B cell (primary cell): ENCODE measurements around the gene CCNB1IP1. TPM values are rescaled to one million over a fixed set of nuclear protein-coding genes. Genes with fewer than 3 reads are reported as not detected.

Experiments
- ATAC-seq: fragments of 200-7000 bp; cut with Tn5 transposase; one replicate; pipeline ENCODE4 v1.10.0; 2021; ENCODE audit warnings: low read depth, mild to moderate bottlenecking, moderate number of reproducible peaks, moderate library complexity
- CTCF ChIA-PET: fragments of 350-600 bp; sonication (Branson Sonifier 250); formaldehyde crosslinking; loops from one replicate; lab custom pipeline; 2021; ENCODE audit warnings: antibody characterized with exemption, inconsistent platforms; lab: Charles Lee
- POLR2A ChIA-PET: fragments of 350-600 bp; sonication (Branson Sonifier 250); formaldehyde crosslinking; loops from one replicate; lab custom pipeline; 2021; ENCODE audit warnings: antibody characterized with exemption; lab: Charles Lee
- DNase-seq: peaks from one replicate; pipeline ENCODE4 v3.0.0; 2013
- H2AFZ ChIP-seq: 2 replicates; pipeline ENCODE4 v1.6.1; 2012; ENCODE audit warnings: mild to moderate bottlenecking, low read depth, low read length; ENCODE audit not compliant: insufficient read depth, poor library complexity, severe bottlenecking
- H3K27ac ChIP-seq, 2 donors: 1 replicate in 1 of 2; 2 replicates in 1 of 2; pipeline ENCODE4 v1.5.1; 2012 to 2013; ENCODE audit warnings: low read length in 2 of 2, mild to moderate bottlenecking in 2 of 2, moderate library complexity in 1 of 2
- H3K27me3 ChIP-seq, 4 experiments: fragments of 200-600 bp in 1 of 4; sonication (generic) in 1 of 4; replicated peaks in 1 of 4; 1 replicate in 2 of 4; 2 replicates in 2 of 4; pipeline versions ENCODE4 v1.6.1 to v1.7.0; 2013 to 2016; ENCODE audit warnings: low read length in 3 of 4, mild to moderate bottlenecking in 2 of 4, mixed read lengths in 1 of 4, moderate library complexity in 1 of 4; ENCODE audit not compliant: insufficient read depth in 4 of 4, control insufficient read depth in 3 of 4; ENCODE audit errors: control extremely low read depth in 1 of 4
- H3K36me3 ChIP-seq, 2 experiments: replicated peaks in 1 of 2; 1 replicate in 1 of 2; 2 replicates in 1 of 2; pipeline versions ENCODE4 v1.6.1 to v1.7.1; 2013; ENCODE audit warnings: low read length in 1 of 2; ENCODE audit not compliant: insufficient read depth in 2 of 2, control insufficient read depth in 1 of 2; ENCODE audit errors: control extremely low read depth in 1 of 2, extremely low read depth in 1 of 2
- H3K4me1 ChIP-seq, 2 donors: fragments of 200-600 bp in 1 of 2; sonication (generic) in 1 of 2; 1 replicate in 1 of 2; 2 replicates in 1 of 2; pipeline versions ENCODE4 v1.5.1 to v1.6.1; 2013 to 2017; ENCODE audit warnings: low read length in 2 of 2; ENCODE audit not compliant: control insufficient read depth in 2 of 2, insufficient read depth in 2 of 2
- H3K4me2 ChIP-seq: replicated peaks from 2 replicates; pipeline ENCODE3; 2012; ENCODE audit warnings: mild to moderate bottlenecking, low read depth, low read length; ENCODE audit not compliant: poor library complexity, severe bottlenecking
- H3K4me3 ChIP-seq, 5 experiments: fragments of 200-600 bp in 1 of 5; sonication (generic) in 1 of 5; 1 replicate in 3 of 5; 2 replicates in 2 of 5; pipeline versions ENCODE4 v1.5.1 to v1.7.0; 2011 to 2016; ENCODE audit warnings: low read length in 4 of 5, mild to moderate bottlenecking in 4 of 5, low read depth in 2 of 5, control low read depth in 1 of 5, moderate library complexity in 1 of 5; ENCODE audit not compliant: insufficient read depth in 1 of 5; ENCODE audit errors: control extremely low read depth in 1 of 5, extremely low read depth in 1 of 5
- H3K79me2 ChIP-seq: fragments of 200-600 bp; sonication (generic); one replicate; pipeline ENCODE4 v1.6.0; 2016; ENCODE audit warnings: low read length; ENCODE audit not compliant: control insufficient read depth, insufficient read depth
- H3K9ac ChIP-seq: fragments of 200-600 bp; sonication (generic); 2 replicates; pipeline ENCODE4 v1.6.1; 2017; ENCODE audit warnings: mild to moderate bottlenecking, low read length, moderate library complexity
- H3K9me3 ChIP-seq, 3 donors: one replicate each; pipeline versions ENCODE4 v1.6.1 to v1.7.1; 2013; ENCODE audit warnings: low read length in 2 of 3; ENCODE audit not compliant: control insufficient read depth in 2 of 3, insufficient read depth in 1 of 3; ENCODE audit errors: control extremely low read depth in 1 of 3
- H4K20me1 ChIP-seq: 2 replicates; pipeline ENCODE4 v1.6.0; 2012; ENCODE audit warnings: mild to moderate bottlenecking, low read length; ENCODE audit not compliant: insufficient read depth, control insufficient read depth, poor library complexity, severe bottlenecking
- H3K27ac Mint-ChIP-seq: one replicate; pipeline ENCODE4 v1.8.0; 2021; ENCODE audit warnings: mixed read lengths
- H3K27me3 Mint-ChIP-seq: one replicate; pipeline ENCODE4 v1.8.0; 2021; ENCODE audit warnings: mixed read lengths
- H3K4me1 Mint-ChIP-seq: one replicate; pipeline ENCODE4 v1.8.0; 2021; ENCODE audit warnings: mixed read lengths
- H3K4me3 Mint-ChIP-seq: one replicate; pipeline ENCODE4 v1.8.0; 2021; ENCODE audit warnings: mixed read lengths
- H3K9me3 Mint-ChIP-seq: one replicate; pipeline ENCODE4 v1.8.0; 2022; ENCODE audit warnings: mixed read lengths; ENCODE audit not compliant: insufficient read depth
- CTCF ChIP-seq: fragments of 200-600 bp; IDR thresholded peaks from one replicate; pipeline ENCODE4 v1.8.0; 2022; ENCODE audit warnings: antibody characterized with exemption, mild to moderate bottlenecking
- EZH2 ChIP-seq: IDR thresholded peaks from 2 replicates; pipeline ENCODE4 v1.6.1; 2012; ENCODE audit warnings: borderline replicate concordance, low read depth, mild to moderate bottlenecking, moderate library complexity, low read length; ENCODE audit not compliant: insufficient read depth, poor library complexity, severe bottlenecking
- WGBS: methylation state at CpG from one replicate; pipeline ENCODE4 v1.1.5; 2013; ENCODE audit warnings: missing lambda C conversion rate; ENCODE audit not compliant: insufficient coverage; 5-methylcytosine and 5-hydroxymethylcytosine counted together
- intact Hi-C: fragments of 100-400 bp; cut with micrococcal nuclease; formaldehyde crosslinking; loops from one replicate; pipeline ENCODE4 v1.10.0; 2022
- polyA plus RNA-seq: library from polyadenylated mRNA; depleted of rRNA; stranded (reverse); fragments of >200 nt; gene quantifications from 2 replicates; pipeline ENCODE4 v1.2.3, GENCODE V29; 2012
- total RNA-seq, 2 donors: library from RNA; stranded (reverse); fragments of 120-200 nt in 1 of 2; gene quantifications; 1 replicate in 1 of 2; 2 replicates in 1 of 2; pipeline versions ENCODE4 v1.2.3 to v1.2.4, GENCODE V29; 2013 to 2022

Gene CCNB1IP1
- total and polyA plus RNA-seq, 2 donors (not counting 1 experiment from before 2014, with no cell fraction given) = 24.7 to 48.8 TPM

GRCh38 chr14:20334017-20334416 lies 938 bp upstream of the CCNB1IP1 start:
- intact Hi-C loops = no loop called here
- peak overlapping the region; percentile 73 for H2AFZ ChIP-seq
- Mint-ChIP-seq H3K9me3 (no peaks in the 10 kb centered on the region), H3K27ac (no peak overlapping the region), H3K27me3 (no peaks in the 10 kb centered on the region), H3K4me3 (no peak overlapping the region), H3K4me1 (peaks cover 30% of the 10 kb centered on the region)
- H3K79me2 ChIP-seq = peaks cover 45% of the 10 kb centered on the region
- peak overlapping the region in 1 of 5 experiments; percentile 72 for H3K4me3 ChIP-seq
- TF ChIP-seq CTCF (no peak), EZH2 (no peak)
- WGBS = no CpG with 5 or more reads among the region's 7 CpGs
- H3K36me3 ChIP-seq = peaks cover 0 to under 1% of the 10 kb centered on the region in 2 experiments
- peak overlapping the region; percentile 72 for H3K4me2 ChIP-seq
- H3K27ac ChIP-seq = peak overlapping the region; percentile 54 to 78
- DNase-seq (no peak), ATAC-seq (no peak)
- CTCF ChIA-PET = interaction anchor here (0.7 to 10.4 kb wide), 4 partner anchors 9 to 279 kb away, joined by 3 to 215 read pairs (median 14); partner anchors contain the start of gene PARP2
- POLR2A ChIA-PET = interaction anchor here (0.6 to 2.8 kb wide), 2 partner anchors 8 to 649 kb away, joined by 4 to 19 read pairs; partner anchors contain the start of gene PARP2
- H3K4me1 ChIP-seq = peaks cover 13 to 18% of the 10 kb centered on the region in 2 donors
- no peaks in the 10 kb centered on the region for H3K27me3 ChIP-seq
- H3K9me3 ChIP-seq = no peaks in the 10 kb centered on the region
- H4K20me1 ChIP-seq = no peaks in the 10 kb centered on the region
- H3K9ac ChIP-seq = no peak overlapping the region

- Histone ChIP-seq H3K36me3 (peaks cover 0 to 5% of the 10 kb centered on the region in 2 experiments), H4K20me1 (no peaks in the 10 kb centered on the region), H2AFZ (peak overlapping the region; percentile 73), H3K4me3 (peak overlapping the region; percentile 54 to 100 (median 93)), H3K27me3 (no peaks in the 10 kb centered on the region), H3K4me1 (peaks cover 13 to 18% of the 10 kb centered on the region in 2 donors), H3K4me2 (peak overlapping the region; percentile 72), H3K79me2 (peaks cover 45% of the 10 kb centered on the region), H3K9me3 (no peaks in the 10 kb centered on the region), H3K9ac (peak overlapping the region; percentile 80), H3K27ac (peak overlapping the region; percentile 54 to 78)
- intact Hi-C loops = loop anchor here (1.0 kb wide), 1 partner anchor 10 kb away; the partner anchor contains the start of gene PARP2
- no CpG with 5 or more reads among the region's 3 CpGs for WGBS
- Mint-ChIP-seq H3K9me3 (no peaks in the 10 kb centered on the region), H3K27me3 (no peaks in the 10 kb centered on the region), H3K4me1 (peaks cover 34% of the 10 kb centered on the region), H3K27ac (peak overlapping the region; percentile 93), H3K4me3 (peak overlapping the region; percentile 99)
- no peak for DNase-seq
- ChIA-PET CTCF (interaction anchor here (0.7 to 10.4 kb wide), 4 partner anchors 10 to 280 kb away, joined by 3 to 215 read pairs (median 14); partner anchors contain the start of gene PARP2), POLR2A (interaction anchor here (0.6 to 2.8 kb wide), 2 partner anchors 9 to 317 kb away, joined by 4 to 19 read pairs; partner anchors contain the start of gene PARP2)
- no peak for ATAC-seq
- TF ChIP-seq CTCF = no peak
Measured at GRCh38 chr14:20333494-20333841, 389 bp upstream of the CCNB1IP1 start.
